SK-MEL-5 (cell line): ENCODE data around the gene AZU1. TPM values are rescaled to one million over a fixed set of nuclear protein-coding genes. Genes with fewer than 3 reads are reported as not detected.
"Not testable (repeated sequence)": the region's sequence is repeated elsewhere in the genome, so short reads cannot be mapped to it uniquely, and the experiment has no call there.

Source experiments
- DNase-seq: peaks from one replicate; pipeline ENCODE4 v3.0.0-alpha.2; 2016; ENCODE audit warnings: low read depth, low spot score
- in situ Hi-C: cut with HindIII; loops from 2 replicates; pipeline ENCODE4 v1.10.0; 2016; ENCODE audit warnings: low sequenced_read_pairs, high pct_unique_total_duplicates, low pct_unique_long_range_greater_than_20kb
- small RNA-seq, 2 experiments: library from RNA; depleted of rRNA; stranded (forward); fragments of <200 nt; gene quantifications; one replicate each; pipeline ENCODE3, GENCODE V24; 2014
- total RNA-seq: library from RNA; depleted of rRNA; stranded (reverse); fragments of >200 nt; shearing (Covaris generic); gene quantifications from 2 replicates; pipeline ENCODE4 v1.2.3, GENCODE V29; 2014; rRNA removed

AZU1 gene
- total RNA-seq, 1 experiment from 2014 or later = not detected

DNA sequence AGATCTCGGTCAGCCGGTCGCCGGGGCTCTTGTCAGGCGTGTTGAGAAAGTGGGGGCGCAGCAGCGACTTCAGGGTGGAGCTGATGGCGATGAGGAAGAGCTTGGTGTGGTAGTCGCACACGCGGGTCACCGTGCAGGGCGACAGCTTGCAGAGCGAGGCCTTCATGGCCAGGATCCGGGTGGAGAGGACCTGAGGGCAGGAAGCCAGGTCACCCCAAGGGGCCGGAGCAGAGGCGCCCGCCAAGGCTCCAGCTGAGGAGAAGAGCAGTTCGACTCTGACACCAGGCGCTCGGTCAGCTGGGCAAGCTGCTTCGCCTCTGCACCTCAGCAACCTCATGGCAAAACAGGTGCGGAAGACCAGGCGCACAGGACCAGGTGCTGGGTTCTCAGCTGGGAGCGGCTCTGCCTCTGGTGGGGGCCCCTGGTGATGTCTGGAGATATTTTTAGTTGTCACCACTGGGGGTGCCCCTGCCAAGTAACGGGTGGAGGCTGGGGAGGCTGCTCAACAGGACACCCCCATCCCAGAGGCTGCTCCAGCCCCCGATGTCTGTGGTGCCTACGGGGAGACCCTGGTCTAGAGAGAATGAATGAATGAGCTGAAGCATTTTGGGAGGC, 47.7 kb downstream of the AZU1 start:
- in situ Hi-C loops = no loop called here
- no peak for DNase-seq

DNA sequence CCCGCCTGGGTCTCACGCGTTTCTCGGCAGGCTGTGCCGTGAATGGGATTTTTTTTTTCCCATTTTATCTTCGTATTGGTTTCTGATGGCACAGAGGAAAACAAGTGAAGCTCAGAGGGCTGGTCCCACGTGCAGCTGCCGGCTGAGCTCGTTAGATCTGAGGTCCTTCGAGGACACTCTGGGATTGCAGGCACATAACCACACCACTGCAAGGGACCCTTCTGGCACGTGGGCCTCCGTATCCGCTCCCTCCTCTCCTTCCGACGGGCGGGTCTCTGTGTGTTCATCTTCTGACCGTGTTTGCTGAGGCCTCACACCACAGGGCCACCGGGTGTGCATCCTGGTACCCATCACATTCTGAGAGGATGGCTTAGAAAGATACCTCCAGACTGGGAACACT, 48.5 kb downstream of the AZU1 start:
- in situ Hi-C loops = no loop called here
- DNase-seq = no peak

DNA sequence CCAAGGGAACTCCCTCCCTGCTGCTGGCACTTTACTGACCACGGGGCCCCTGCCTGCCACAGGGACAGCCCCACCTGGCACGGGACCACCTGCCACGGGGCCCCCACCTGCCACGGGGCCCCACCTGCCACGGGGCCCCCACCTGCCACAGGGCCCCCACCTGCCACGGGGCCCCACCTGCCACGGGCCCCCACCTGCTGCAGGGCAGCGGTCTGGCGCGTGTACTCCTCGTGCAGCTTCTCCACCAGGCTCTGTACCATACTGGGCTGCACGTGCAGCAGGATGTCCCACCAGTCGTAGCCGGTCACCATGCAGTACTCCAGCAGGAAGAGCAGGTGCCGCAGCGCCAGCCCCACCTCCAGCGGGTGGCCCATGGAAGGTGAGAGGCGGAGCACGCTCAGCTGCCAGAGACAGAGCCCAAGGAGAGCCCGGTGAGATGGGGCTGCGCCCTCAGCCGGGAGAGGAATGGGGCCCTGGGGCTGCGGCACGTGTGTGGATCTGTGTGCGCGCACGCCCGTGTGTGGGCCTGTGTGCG, 49.2 kb downstream of the AZU1 start:
- DNase-seq = no peak
- in situ Hi-C loops = no loop called here

DNA sequence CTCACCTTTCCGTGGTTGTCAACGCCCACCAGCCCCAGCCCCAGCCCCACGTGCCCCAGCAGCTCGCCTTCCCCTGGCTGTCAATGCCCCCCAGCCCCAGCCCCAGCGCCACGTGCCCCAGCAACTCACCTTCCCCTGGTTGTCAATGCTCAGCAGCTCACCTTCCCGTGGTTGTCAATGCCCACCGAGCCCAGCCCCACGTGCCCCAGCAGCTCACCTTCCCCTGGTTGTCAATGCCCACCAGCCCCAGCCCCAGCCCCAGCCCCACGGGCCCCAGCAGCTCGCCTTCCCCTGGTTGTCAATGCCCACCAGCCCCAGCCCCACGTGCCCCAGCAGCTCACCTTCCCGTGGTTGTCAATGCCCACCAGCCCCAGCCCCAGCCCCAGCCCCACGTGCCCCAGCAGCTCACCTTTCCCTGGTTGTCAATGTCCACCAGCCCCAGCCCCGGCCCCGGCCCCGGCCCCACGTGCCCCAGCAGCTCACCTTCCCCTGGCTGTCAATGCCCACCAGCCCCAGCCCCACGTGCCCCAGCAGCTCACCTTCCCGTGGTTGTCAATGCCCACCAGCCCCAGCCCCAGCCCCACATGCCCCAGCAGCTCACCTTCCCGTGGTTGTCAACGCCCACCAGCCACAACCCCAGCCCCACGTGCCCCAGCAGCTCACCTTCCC, 50.5 kb downstream of the AZU1 start:
- in situ Hi-C loops = not testable (repeated sequence)

DNA sequence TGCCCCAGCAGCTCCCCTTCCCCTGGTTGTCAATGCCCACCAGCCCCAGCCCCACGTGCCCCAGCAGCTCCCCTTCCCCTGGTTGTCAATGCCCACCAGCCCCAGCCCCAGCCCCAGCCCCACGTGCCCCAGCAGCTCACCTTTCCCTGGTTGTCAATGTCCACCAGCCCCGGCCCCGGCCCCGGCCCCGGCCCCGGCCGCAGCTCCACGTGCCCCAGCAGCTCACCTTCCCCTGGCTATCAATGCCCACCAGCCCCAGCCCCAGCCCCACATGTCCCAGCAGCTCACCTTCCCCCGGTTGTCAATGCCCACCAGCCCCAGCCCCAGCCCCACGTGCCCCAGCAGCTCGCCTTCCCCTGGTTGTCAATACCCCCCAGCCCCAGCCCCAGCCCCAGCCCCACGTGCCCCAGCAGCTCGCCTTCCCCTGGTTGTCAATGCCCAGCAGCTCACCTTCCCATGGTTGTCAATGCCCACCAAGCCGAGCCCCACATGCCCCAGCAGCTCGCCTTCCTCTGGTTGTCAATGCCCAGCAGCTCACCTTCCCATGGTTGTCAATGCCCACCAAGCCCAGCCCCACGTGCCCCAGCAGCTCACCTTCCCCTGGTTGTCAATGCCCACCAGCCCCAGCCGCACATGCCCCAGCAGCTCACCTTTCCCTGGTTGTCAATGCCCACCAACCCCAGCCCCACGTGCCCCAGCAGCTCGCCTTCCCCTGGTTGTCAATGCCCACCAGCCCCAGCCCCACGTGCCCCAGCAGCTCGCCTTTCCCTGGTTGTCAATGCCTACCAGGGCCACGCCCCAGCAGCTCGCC, 51.3 kb downstream of the AZU1 start:
- DNase-seq, in situ Hi-C loops: not testable (repeated sequence)

More for the DNA sequence above, 50.5 kb downstream of the AZU1 start:
- DNase-seq = not testable (repeated sequence)

DNA sequence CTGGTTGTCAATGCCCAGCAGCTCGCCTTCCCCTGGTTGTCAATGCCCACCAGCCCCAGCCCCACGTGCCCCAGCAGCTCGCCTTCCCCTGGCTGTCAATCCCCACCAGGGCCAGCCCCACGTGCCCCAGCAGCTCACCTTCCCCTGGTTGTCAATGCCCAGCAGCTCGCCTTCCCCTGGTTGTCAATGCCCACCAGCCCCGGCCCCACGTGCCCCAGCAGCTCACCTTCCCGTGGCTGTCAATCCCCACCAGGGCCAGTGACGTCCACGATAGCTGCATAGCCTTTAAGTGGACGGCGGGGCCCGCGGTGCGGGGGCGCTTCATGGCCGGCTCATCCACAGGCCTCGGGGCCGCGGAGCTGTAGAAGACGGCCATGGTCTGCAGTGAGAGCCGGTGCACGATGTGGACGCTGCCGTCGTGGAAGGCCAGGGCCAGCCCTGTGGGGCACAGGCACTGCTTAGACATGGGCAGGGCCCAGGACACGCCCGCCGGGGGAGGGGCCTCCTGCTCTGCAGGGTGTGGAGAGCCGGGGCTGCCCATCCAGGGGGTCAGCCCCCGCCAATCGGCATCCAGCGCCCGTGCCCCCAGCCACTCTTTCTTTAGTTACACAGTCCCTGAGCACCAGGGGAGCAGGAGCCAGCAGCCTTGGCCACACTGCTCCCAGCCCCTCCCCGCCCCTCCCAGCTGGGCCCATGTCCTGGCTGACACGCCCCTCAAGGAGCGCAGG, 52.2 kb downstream of the AZU1 start:
- in situ Hi-C loops = no loop called here

More for the DNA sequence above, 52.2 kb downstream of the AZU1 start:
- DNase-seq = no peak

Small RNA genes within 50 kb of the gene (small RNA-seq; reads per million reads assigned to genes)
- 0 reads per million in 2 experiments for gene MIR3187

Other genes with a start within 250 kb of the AZU1 start
- gene HCN2, start 238.0 kb upstream of the AZU1 start, total RNA-seq = 1.1 and 1.2 TPM in 2 replicates
- 29.0 and 37.3 TPM in 2 replicates for gene POLRMT, start 194.3 kb upstream of the AZU1 start, total RNA-seq
- gene FGF22, start 188.0 kb upstream of the AZU1 start, total RNA-seq = 0.24 TPM in 1 of 2 replicates, not detected in the other
- gene RNF126, start 164.6 kb upstream of the AZU1 start, total RNA-seq = 29.6 and 30.0 TPM in 2 replicates
- 6.4 and 7.8 TPM in 2 replicates for gene FSTL3, start 151.4 kb upstream of the AZU1 start, total RNA-seq
- gene PRSS57, start 132.4 kb upstream of the AZU1 start, total RNA-seq = not detected in 2 replicates
- 4.0 and 4.3 TPM in 2 replicates for gene PALM, start 118.9 kb upstream of the AZU1 start, total RNA-seq
- not detected in 2 replicates for gene MISP, start 76.7 kb upstream of the AZU1 start, total RNA-seq
- gene PTBP1, start 30.4 kb upstream of the AZU1 start, total RNA-seq = 124 and 140 TPM in 2 replicates
- 1.4 and 1.8 TPM in 2 replicates for gene PLPPR3, start 5.9 kb upstream of the AZU1 start, total RNA-seq
- gene PRTN3, start 13.2 kb downstream of the AZU1 start, total RNA-seq = not detected in 2 replicates
- gene ELANE, start 24.5 kb downstream of the AZU1 start, total RNA-seq = not detected in 2 replicates
- 1.4 and 4.3 TPM in 2 replicates for gene CFD, start 31.8 kb downstream of the AZU1 start, total RNA-seq
- 3.2 and 3.9 TPM in 2 replicates for gene MED16, start 65.3 kb downstream of the AZU1 start, total RNA-seq
- gene RNU6-9, start 65.6 kb downstream of the AZU1 start, total RNA-seq = not detected in 2 replicates
- 20.0 and 21.0 TPM in 2 replicates for gene R3HDM4, start 85.4 kb downstream of the AZU1 start, total RNA-seq
- gene KISS1R, start 89.5 kb downstream of the AZU1 start, total RNA-seq = not detected in 2 replicates
- 4.1 and 6.6 TPM in 2 replicates for gene ARID3A, start 98.2 kb downstream of the AZU1 start, total RNA-seq
- 24.4 and 36.1 TPM in 2 replicates for gene WDR18, start 156.5 kb downstream of the AZU1 start, total RNA-seq
- gene GRIN3B, start 172.6 kb downstream of the AZU1 start, total RNA-seq = 0.03 TPM in 1 of 2 replicates, not detected in the other
- 44.8 and 51.8 TPM in 2 replicates for gene TMEM259, start 193.3 kb downstream of the AZU1 start, total RNA-seq
- gene RNU6-2, start 193.7 kb downstream of the AZU1 start, total RNA-seq = not detected in 2 replicates
- gene CNN2, start 198.8 kb downstream of the AZU1 start, total RNA-seq = 11.7 and 12.1 TPM in 2 replicates
- gene ABCA7, start 212.3 kb downstream of the AZU1 start, total RNA-seq = 2.3 and 3.3 TPM in 2 replicates
- gene ARHGAP45, start 239.3 kb downstream of the AZU1 start, total RNA-seq = 3.3 and 4.9 TPM in 2 replicates